Upper lobe of right lung (tissue), 1 donor: ENCODE results near the gene PNPLA5. TPM values are rescaled to one million over a fixed set of nuclear protein-coding genes. Genes with fewer than 3 reads are reported as not detected.

Source experiments
- ATAC-seq: fragments of 200-7000 bp; cut with Tn5 transposase; one replicate; pipeline ENCODE4 v1.9.1; 2020; ENCODE audit warnings: mild to moderate bottlenecking, moderate library complexity
- DNase-seq: peaks from one replicate; pipeline ENCODE4 v3.0.0-alpha.2; 2020
- H3K27ac ChIP-seq: fragments of 200-600 bp; one replicate; pipeline ENCODE4 v1.8.0; 2022
- H3K27me3 ChIP-seq: fragments of 200-600 bp; one replicate; pipeline ENCODE4 v1.8.0; 2022; ENCODE audit warnings: mild to moderate bottlenecking
- H3K36me3 ChIP-seq: fragments of 200-600 bp; one replicate; pipeline ENCODE4 v1.8.0; 2022
- H3K4me1 ChIP-seq: fragments of 200-600 bp; one replicate; pipeline ENCODE4 v1.8.0; 2022
- H3K4me3 ChIP-seq: fragments of 200-600 bp; one replicate; pipeline ENCODE4 v1.8.0; 2022; ENCODE audit warnings: mild to moderate bottlenecking
- H3K9me3 ChIP-seq: fragments of 200-600 bp; one replicate; pipeline ENCODE4 v1.8.0; 2022
- intact Hi-C: fragments of 100-400 bp; cut with DNase I; formaldehyde crosslinking; loops from one replicate; pipeline ENCODE4 v1.11.0; 2022
- total RNA-seq: library from RNA; stranded (reverse); fragmentation: NEBNext Ultra II Directional; extraction: Animal tissue kit (Norgen Biotek cat#: 25700); gene quantifications from one replicate; pipeline ENCODE4 v1.2.1, GENCODE V29; 2021
- TF ChIP-seq, protein P1 (sequence below): fragments of 200-600 bp; IDR thresholded peaks from one replicate; pipeline ENCODE4 v1.8.0; 2022; ENCODE audit warnings: antibody characterized with exemption
- donor health status: DM: no; HTN: yes; CAD: no; lungs with severe emphysema.

Gene PNPLA5
- total RNA-seq, 1 donor from 2014 or later, result not detected

DNA sequence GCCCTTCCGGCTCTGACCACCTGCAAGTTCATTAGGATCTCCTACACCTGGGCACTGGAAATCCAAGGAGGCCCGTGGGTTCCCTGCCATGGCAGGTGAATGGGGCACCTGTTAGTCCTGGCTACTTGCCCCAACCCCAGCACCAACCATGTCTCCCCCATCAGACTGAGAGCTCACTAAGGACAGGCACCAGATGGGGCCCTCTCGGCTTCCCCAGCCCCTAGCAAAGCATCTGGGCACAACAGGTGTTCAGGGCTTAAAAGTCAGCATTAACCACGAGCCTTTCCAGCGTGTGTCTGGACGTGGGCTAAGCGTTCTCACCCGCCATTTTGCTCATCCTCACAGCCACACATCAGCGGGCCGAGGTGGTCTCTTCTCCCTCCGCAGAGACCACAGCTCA, 31.7 kb downstream of the PNPLA5 start:
- no peak overlapping the region for H3K27ac ChIP-seq
- H3K4me3 ChIP-seq, result no peak overlapping the region
- DNase-seq (peak; percentile 22), ATAC-seq (no peak)
- intact Hi-C loops, result no loop called here
- H3K9me3 ChIP-seq, result no peaks in the 10 kb centered on the region
- H3K27me3 ChIP-seq, result peaks cover 65% of the 10 kb centered on the region
- no peaks in the 10 kb centered on the region for H3K36me3 ChIP-seq
- TF ChIP-seq, protein P1, sequence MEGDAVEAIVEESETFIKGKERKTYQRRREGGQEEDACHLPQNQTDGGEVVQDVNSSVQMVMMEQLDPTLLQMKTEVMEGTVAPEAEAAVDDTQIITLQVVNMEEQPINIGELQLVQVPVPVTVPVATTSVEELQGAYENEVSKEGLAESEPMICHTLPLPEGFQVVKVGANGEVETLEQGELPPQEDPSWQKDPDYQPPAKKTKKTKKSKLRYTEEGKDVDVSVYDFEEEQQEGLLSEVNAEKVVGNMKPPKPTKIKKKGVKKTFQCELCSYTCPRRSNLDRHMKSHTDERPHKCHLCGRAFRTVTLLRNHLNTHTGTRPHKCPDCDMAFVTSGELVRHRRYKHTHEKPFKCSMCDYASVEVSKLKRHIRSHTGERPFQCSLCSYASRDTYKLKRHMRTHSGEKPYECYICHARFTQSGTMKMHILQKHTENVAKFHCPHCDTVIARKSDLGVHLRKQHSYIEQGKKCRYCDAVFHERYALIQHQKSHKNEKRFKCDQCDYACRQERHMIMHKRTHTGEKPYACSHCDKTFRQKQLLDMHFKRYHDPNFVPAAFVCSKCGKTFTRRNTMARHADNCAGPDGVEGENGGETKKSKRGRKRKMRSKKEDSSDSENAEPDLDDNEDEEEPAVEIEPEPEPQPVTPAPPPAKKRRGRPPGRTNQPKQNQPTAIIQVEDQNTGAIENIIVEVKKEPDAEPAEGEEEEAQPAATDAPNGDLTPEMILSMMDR, result no peak
- no peaks in the 10 kb centered on the region for H3K4me1 ChIP-seq

DNA sequence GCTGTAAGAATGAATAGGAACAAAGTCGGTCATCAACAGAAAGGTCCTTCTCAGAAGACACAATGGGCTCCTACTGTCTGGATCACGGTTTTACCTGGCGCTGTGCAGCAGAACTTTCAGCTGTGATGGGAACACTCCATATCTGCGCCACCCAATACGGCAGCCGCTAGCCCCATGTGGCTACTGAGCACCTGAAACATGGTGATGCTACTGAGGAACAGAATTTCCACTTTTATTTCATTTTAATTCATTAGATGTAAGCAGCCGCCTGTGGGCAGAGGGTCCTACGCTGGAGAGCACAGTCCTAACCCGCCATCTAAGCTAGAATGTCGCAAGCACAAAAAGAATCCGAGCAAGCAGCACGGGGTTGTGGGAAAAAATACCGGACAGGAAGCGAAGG, 32.2 kb downstream of the PNPLA5 start:
- no peak overlapping the region for H3K27ac ChIP-seq
- intact Hi-C loops, result no loop called here
- H3K36me3 ChIP-seq, result no peaks in the 10 kb centered on the region
- ATAC-seq (no peak), DNase-seq (peak; percentile 36)
- H3K4me3 ChIP-seq, result no peak overlapping the region
- H3K27me3 ChIP-seq, result peaks cover 60% of the 10 kb centered on the region
- H3K9me3 ChIP-seq, result no peaks in the 10 kb centered on the region
- no peaks in the 10 kb centered on the region for H3K4me1 ChIP-seq
- TF ChIP-seq, protein P1, result no peak

DNA sequence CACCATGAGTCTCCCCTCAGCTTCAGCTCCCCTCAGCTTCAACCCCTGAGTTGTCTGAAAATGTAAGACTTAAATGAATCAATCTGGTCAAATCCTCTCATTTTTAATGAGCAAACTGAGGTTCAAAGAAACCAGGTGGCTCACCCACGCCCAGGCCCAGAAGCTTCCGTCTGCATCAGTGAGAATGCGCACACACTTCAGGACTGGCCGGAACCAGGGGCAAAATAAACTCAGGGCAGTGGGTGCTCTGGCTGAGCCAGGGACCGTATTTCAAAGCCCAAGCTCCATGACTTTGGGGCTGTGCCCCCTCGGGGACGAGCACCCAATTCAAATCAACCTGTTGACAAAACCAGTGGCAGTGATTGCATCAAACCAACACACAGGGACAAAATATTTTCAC, 32.6 kb downstream of the PNPLA5 start:
- DNase-seq, result no peak
- intact Hi-C loops, result no loop called here
- ATAC-seq, result no peak
- no peak overlapping the region for H3K4me3 ChIP-seq
- peaks cover 59% of the 10 kb centered on the region for H3K27me3 ChIP-seq
- no peaks in the 10 kb centered on the region for H3K4me1 ChIP-seq
- no peaks in the 10 kb centered on the region for H3K36me3 ChIP-seq
- H3K27ac ChIP-seq, result no peak overlapping the region
- TF ChIP-seq, protein P1, result no peak
- H3K9me3 ChIP-seq, result no peaks in the 10 kb centered on the region

DNA sequence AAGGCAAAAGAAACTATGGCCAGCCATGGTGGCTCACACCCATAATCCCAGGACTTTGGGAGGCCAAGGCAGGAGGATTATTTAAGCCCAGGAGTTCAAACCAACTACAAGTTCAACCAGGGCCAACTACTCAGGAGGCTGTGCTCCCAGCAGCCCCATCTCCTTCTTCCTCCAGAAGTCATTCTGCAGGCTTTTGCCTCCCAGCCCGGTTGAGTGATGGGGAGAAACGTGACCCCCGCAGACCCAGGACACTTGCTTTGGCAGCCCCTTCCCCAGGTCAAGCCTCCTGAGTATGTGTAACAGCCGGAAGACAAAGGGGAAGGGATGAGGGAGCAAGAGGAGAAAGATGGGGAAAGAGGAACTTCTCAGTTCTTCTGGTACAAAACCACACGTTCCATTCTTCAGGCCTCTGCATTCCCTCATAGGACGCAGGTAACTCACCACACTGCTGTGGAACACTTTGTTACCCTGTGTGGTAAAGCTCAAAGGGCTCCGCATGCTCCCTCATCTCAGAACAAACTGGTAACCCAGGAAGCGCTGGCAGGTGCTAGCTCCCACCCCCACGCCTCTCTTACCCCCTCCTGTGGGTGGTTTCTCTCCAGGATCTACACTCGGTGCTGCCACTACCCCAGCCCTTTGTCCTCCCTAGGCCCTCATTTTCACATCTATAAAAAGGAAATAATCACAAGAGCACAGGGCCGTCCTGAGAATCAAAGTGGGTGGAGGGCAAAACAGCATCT, 33.5 kb downstream of the PNPLA5 start:
- Histone ChIP-seq H3K4me3 (no peak overlapping the region), H3K27me3 (peaks cover 51% of the 10 kb centered on the region), H3K27ac (no peak overlapping the region), H3K4me1 (no peaks in the 10 kb centered on the region), H3K36me3 (no peaks in the 10 kb centered on the region), H3K9me3 (no peaks in the 10 kb centered on the region)
- TF ChIP-seq, protein P1, result no peak
- ATAC-seq, result no peak
- DNase-seq, result no peak
- intact Hi-C loops, result no loop called here

DNA sequence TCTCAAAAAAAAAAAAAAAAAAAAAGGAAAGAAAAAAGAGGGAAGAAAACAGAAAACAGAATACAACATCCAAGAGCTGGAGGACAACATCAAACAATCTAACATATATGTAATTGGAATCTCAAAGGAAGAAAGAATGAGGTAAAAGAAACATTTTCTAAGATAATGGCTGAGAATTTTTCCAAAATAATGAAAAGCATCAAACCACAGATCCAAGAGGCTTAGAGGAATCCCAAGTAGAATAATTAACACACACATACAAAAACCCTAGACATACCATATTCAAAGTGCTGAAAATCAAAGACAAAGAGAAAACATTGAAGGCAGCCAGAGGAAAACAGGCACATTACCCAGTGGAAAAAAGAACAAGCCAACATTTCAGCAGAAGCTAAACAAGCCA, 34.4 kb downstream of the PNPLA5 start:
- DNase-seq (no peak), ATAC-seq (no peak)
- TF ChIP-seq, protein P1, result no peak

More for the DNA sequence above, 34.4 kb downstream of the PNPLA5 start:
- H3K9me3 ChIP-seq, result no peaks in the 10 kb centered on the region
- H3K4me3 ChIP-seq, result no peak overlapping the region
- intact Hi-C loops, result no loop called here
- H3K4me1 ChIP-seq, result no peaks in the 10 kb centered on the region
- no peaks in the 10 kb centered on the region for H3K36me3 ChIP-seq
- H3K27me3 ChIP-seq, result peaks cover 42% of the 10 kb centered on the region
- H3K27ac ChIP-seq, result no peak overlapping the region
